HCT116 (cell line): Measurements from ENCODE around the gene MRTFB. TPM values are rescaled to one million over a fixed set of nuclear protein-coding genes. Genes with fewer than 3 reads are reported as not detected.

Source experiments
- ATAC-seq: fragments of 200-7000 bp; cut with Tn5 transposase; 2 replicates; pipeline ENCODE4 v1.9.1; 2020; ENCODE audit warnings: mild to moderate bottlenecking, moderate library complexity
- BruUV-seq: library from RNA; stranded (reverse); fragments of 400-500 nt; replicated peaks from 2 replicates; lab custom pipeline; 2021; lab: Mats Ljungman, UMichigan
- CTCF ChIA-PET: fragments of 300-600 bp; sonication (Branson Sonifier 250); formaldehyde crosslinking; loops from one replicate; lab custom pipeline; 2021; ENCODE audit warnings: antibody characterized with exemption; lab: Charles Lee
- POLR2A ChIA-PET: fragments of 300-600, 350-600 bp; sonication (Branson Sonifier 250); formaldehyde crosslinking; loops from one replicate; lab custom pipeline; 2021; ENCODE audit warnings: antibody characterized with exemption; lab: Charles Lee
- RAD21 ChIA-PET, 2 experiments: fragments of 300-600 bp; sonication (Branson Sonifier 250); formaldehyde crosslinking; loops; one replicate each; lab custom pipeline; 2023; ENCODE audit warnings: low total read pairs in 2 of 2; ENCODE audit not compliant: uncharacterized antibody in 2 of 2, unreplicated experiment in 2 of 2, low non-redundant PET in 1 of 2; lab: Charles Lee
- DNase-seq: peaks from one replicate; pipeline ENCODE4 v3.0.0-alpha.2; 2010; ENCODE audit warnings: low read depth, low spot score
- H2AFZ ChIP-seq: fragments of 200-600 bp; shearing (Covaris generic), sonication (generic); 2 replicates; pipeline ENCODE4 v1.6.1; 2017; ENCODE audit warnings: low read depth, mixed run types, mixed read lengths, antibody characterized with exemption, low read length; ENCODE audit not compliant: poor library complexity, severe bottlenecking
- H3K27ac ChIP-seq: 2 replicates; pipeline ENCODE4 v1.5.1; 2012; ENCODE audit warnings: low read depth, low read length
- H3K27me3 ChIP-seq: fragments of 200-600 bp; sonication (generic); 2 replicates; pipeline ENCODE4 v1.6.1; 2016; ENCODE audit warnings: mixed run types, low read length, mixed read lengths; ENCODE audit not compliant: insufficient read depth
- H3K36me3 ChIP-seq, 2 experiments: fragments of 200-500 bp in 1 of 2; fragments of 200-600 bp in 1 of 2; sonication (Bioruptor generic) in 1 of 2; sonication (generic) in 1 of 2; 2 replicates each; pipeline versions ENCODE4 v1.5.1 to v1.6.1; 2014 to 2016; ENCODE audit warnings: low read length in 2 of 2, inconsistent platforms in 1 of 2, mixed read lengths in 1 of 2, mixed run types in 1 of 2; ENCODE audit not compliant: insufficient read depth in 2 of 2, control insufficient read depth in 1 of 2
- H3K4me1 ChIP-seq, 2 experiments: fragments of 200-600 bp in 1 of 2; sonication (generic) in 1 of 2; 2 replicates each; pipeline versions ENCODE4 v1.5.1 to v1.6.1; 2012 to 2017; ENCODE audit warnings: low read length in 2 of 2, inconsistent platforms in 1 of 2, mild to moderate bottlenecking in 1 of 2, mixed read lengths in 1 of 2, mixed run types in 1 of 2, moderate library complexity in 1 of 2; ENCODE audit not compliant: insufficient read depth in 2 of 2, control insufficient read depth in 1 of 2
- H3K4me2 ChIP-seq: fragments of 200-600 bp; sonication (generic); 2 replicates; pipeline ENCODE4 v1.6.1; 2017; ENCODE audit warnings: mixed run types, low read length, mixed read lengths
- H3K4me3 ChIP-seq, 2 experiments: fragments of 200-600 bp in 1 of 2; sonication (generic) in 1 of 2; replicated peaks in 1 of 2; 2 replicates each; pipeline ENCODE4 v1.5.1; 2011 to 2016; ENCODE audit warnings: low read length in 2 of 2, control low read depth in 1 of 2, low read depth in 1 of 2, mild to moderate bottlenecking in 1 of 2, mixed read lengths in 1 of 2, mixed run types in 1 of 2
- H3K79me2 ChIP-seq: fragments of 200-600 bp; sonication (generic); 2 replicates; pipeline ENCODE4 v1.6.1; 2017; ENCODE audit warnings: mild to moderate bottlenecking, mixed run types, low read length, moderate library complexity, mixed read lengths; ENCODE audit not compliant: insufficient read depth
- H3K9ac ChIP-seq: fragments of 200-600 bp; sonication (generic); 2 replicates; pipeline ENCODE4 v1.6.1; 2016; ENCODE audit warnings: low read length, mixed read lengths
- H3K9me2 ChIP-seq: fragments of 200-600 bp; sonication (generic), shearing (Covaris generic); 2 replicates; pipeline ENCODE4 v1.6.1; 2017; ENCODE audit warnings: mixed run types, mild to moderate bottlenecking, moderate library complexity; ENCODE audit not compliant: insufficient read depth
- H3K9me3 ChIP-seq, 2 experiments: fragments of 200-500 bp in 1 of 2; fragments of 200-600 bp in 1 of 2; sonication (Bioruptor generic) in 1 of 2; sonication (generic) in 1 of 2; 2 replicates each; pipeline ENCODE4 v1.6.1; 2014 to 2017; ENCODE audit warnings: low read length in 2 of 2, mixed read lengths in 2 of 2, inconsistent platforms in 1 of 2, low read depth in 1 of 2, mild to moderate bottlenecking in 1 of 2, mixed run types in 1 of 2, moderate library complexity in 1 of 2; ENCODE audit not compliant: control insufficient read depth in 1 of 2, insufficient read depth in 1 of 2
- H4K20me1 ChIP-seq: fragments of 200-600 bp; sonication (generic), shearing (Covaris generic); 2 replicates; pipeline ENCODE4 v1.6.1; 2017; ENCODE audit warnings: mixed run types, mild to moderate bottlenecking, moderate library complexity; ENCODE audit not compliant: insufficient read depth
- CBX3 ChIP-seq: IDR thresholded peaks from 2 replicates; pipeline ENCODE4 v1.6.1; 2012; ENCODE audit warnings: low read depth
- CEBPB ChIP-seq: IDR thresholded peaks from 2 replicates; pipeline ENCODE4 v1.6.1; 2012; ENCODE audit warnings: low read depth
- ELF1 ChIP-seq: IDR thresholded peaks from 2 replicates; pipeline ENCODE4 v1.6.1; 2012; ENCODE audit warnings: low read depth, borderline replicate concordance
- EZH2 ChIP-seq: fragments of 200-600 bp; sonication (generic); IDR thresholded peaks from 2 replicates; pipeline ENCODE4 v1.6.1; 2017; ENCODE audit warnings: antibody characterized with exemption, mixed run types
- EZH2phosphoT487 ChIP-seq: fragments of 200-600 bp; IDR thresholded peaks from 2 replicates; pipeline ENCODE4 v1.6.1; 2018; ENCODE audit warnings: antibody characterized with exemption, borderline replicate concordance
- MAX ChIP-seq: IDR thresholded peaks from 2 replicates; pipeline ENCODE4 v1.6.1; 2012
- POLR2A ChIP-seq: IDR thresholded peaks from 2 replicates; pipeline ENCODE4 v1.7.0; 2011; ENCODE audit warnings: borderline replicate concordance; ENCODE audit not compliant: insufficient read depth, insufficient read length; ENCODE audit errors: extremely low read depth
- POLR2AphosphoS5 ChIP-seq: IDR thresholded peaks from 2 replicates; pipeline ENCODE4 v1.6.1; 2011; ENCODE audit warnings: mild to moderate bottlenecking, low read depth, low read length, moderate library complexity
- RAD21 ChIP-seq: IDR thresholded peaks from 2 replicates; pipeline ENCODE4 v1.6.1; 2012; ENCODE audit warnings: low read depth, mild to moderate bottlenecking
- REST ChIP-seq: IDR thresholded peaks from 2 replicates; pipeline ENCODE4 v1.6.1; 2012; ENCODE audit warnings: low read depth
- SIN3A ChIP-seq: IDR thresholded peaks from 2 replicates; pipeline ENCODE4 v1.6.1; 2012; ENCODE audit warnings: low read depth
- SP1 ChIP-seq: IDR thresholded peaks from 2 replicates; pipeline ENCODE4 v1.6.1; 2012; ENCODE audit warnings: low read depth
- SRF ChIP-seq: IDR thresholded peaks from 2 replicates; pipeline ENCODE4 v1.6.1; 2012; ENCODE audit warnings: low read depth
- TCF7L2 ChIP-seq: IDR thresholded peaks from 2 replicates; pipeline ENCODE4 v1.7.0; 2011; ENCODE audit warnings: borderline replicate concordance, inconsistent platforms; ENCODE audit not compliant: insufficient read depth, insufficient read length; ENCODE audit errors: extremely low read depth
- YY1 ChIP-seq: IDR thresholded peaks from 2 replicates; pipeline ENCODE4 v1.6.1; 2011; ENCODE audit warnings: low read length, low read depth, moderate library complexity, mild to moderate bottlenecking; ENCODE audit not compliant: insufficient replicate concordance; ENCODE audit errors: extremely low read depth
- ZNF274 ChIP-seq: fragments of 200-500 bp; sonication (Bioruptor generic); IDR thresholded peaks from 2 replicates; pipeline ENCODE4 v1.6.1; 2014; ENCODE audit warnings: mild to moderate bottlenecking, low read depth, low read length, inconsistent platforms
- intact Hi-C: fragments of 100-400 bp; cut with micrococcal nuclease; formaldehyde crosslinking; loops from 2 replicates; pipeline ENCODE4 v1.10.0; 2022
- total RNA-seq: library from RNA; stranded (reverse); gene quantifications from one replicate; pipeline ENCODE4 v1.2.1, GENCODE V29; 2021; ENCODE audit not compliant: unreplicated experiment
- TF ChIP-seq, protein P1 (sequence below), 3 experiments: fragments of 200-600 bp in 1 of 3; sonication (generic) in 1 of 3; IDR thresholded peaks in 2 of 3; conservative IDR thresholded peaks in 1 of 3; 2 replicates each; pipeline ENCODE4 v1.5.1; 2012 to 2017; ENCODE audit warnings: low read depth in 2 of 3, low read length in 2 of 3, antibody characterized with exemption in 1 of 3, borderline replicate concordance in 1 of 3, control low read depth in 1 of 3, mild to moderate bottlenecking in 1 of 3, mixed read lengths in 1 of 3, mixed run types in 1 of 3, moderate library complexity in 1 of 3; ENCODE audit not compliant: insufficient read depth in 1 of 3

Gene MRTFB
- total RNA-seq, 1 experiment from 2014 or later = 39.0 TPM

- intact Hi-C loops = no loop called here
- H3K79me2 ChIP-seq = peaks cover 59% of the 10 kb centered on the region
- DNase-seq (no peak), ATAC-seq (no peak)
- H4K20me1 ChIP-seq = no peaks in the 10 kb centered on the region
- TF ChIP-seq SIN3A (no peak), EZH2phosphoT487 (no peak), ZNF274 (no peak), MAX (no peak), SP1 (no peak), YY1 (no peak), TCF7L2 (no peak), POLR2A (no peak), POLR2AphosphoS5 (no peak), SRF (no peak), REST (no peak), ELF1 (no peak), CEBPB (no peak), CBX3 (no peak), RAD21 (no peak), EZH2 (no peak)
- TF ChIP-seq, protein P1, sequence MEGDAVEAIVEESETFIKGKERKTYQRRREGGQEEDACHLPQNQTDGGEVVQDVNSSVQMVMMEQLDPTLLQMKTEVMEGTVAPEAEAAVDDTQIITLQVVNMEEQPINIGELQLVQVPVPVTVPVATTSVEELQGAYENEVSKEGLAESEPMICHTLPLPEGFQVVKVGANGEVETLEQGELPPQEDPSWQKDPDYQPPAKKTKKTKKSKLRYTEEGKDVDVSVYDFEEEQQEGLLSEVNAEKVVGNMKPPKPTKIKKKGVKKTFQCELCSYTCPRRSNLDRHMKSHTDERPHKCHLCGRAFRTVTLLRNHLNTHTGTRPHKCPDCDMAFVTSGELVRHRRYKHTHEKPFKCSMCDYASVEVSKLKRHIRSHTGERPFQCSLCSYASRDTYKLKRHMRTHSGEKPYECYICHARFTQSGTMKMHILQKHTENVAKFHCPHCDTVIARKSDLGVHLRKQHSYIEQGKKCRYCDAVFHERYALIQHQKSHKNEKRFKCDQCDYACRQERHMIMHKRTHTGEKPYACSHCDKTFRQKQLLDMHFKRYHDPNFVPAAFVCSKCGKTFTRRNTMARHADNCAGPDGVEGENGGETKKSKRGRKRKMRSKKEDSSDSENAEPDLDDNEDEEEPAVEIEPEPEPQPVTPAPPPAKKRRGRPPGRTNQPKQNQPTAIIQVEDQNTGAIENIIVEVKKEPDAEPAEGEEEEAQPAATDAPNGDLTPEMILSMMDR (IDR thresholded peaks at IDR 0.05 in 2 of 3, conservative IDR thresholded peaks at IDR 0.05 in 1 of 3; ENCODE audit: borderline replicate concordance in 1 of 3, insufficient read depth in 1 of 3, low read depth in 2 of 3, low read length in 2 of 3) = no peak
- ChIA-PET POLR2A (no interaction called here), CTCF (no interaction called here), RAD21 (no interaction called here)
- no peaks in the 10 kb centered on the region for H3K9me3 ChIP-seq
- peaks cover 26 to 30% of the 10 kb centered on the region in 2 experiments for H3K4me1 ChIP-seq
- no peak overlapping the region for H3K4me3 ChIP-seq
- H2AFZ ChIP-seq = no peak overlapping the region
- no peaks in the 10 kb centered on the region for H3K27me3 ChIP-seq
- BruUV-seq = no TSS peak
- H3K4me2 ChIP-seq = no peak overlapping the region
- H3K9me2 ChIP-seq = no peaks in the 10 kb centered on the region
- H3K27ac ChIP-seq = no peak overlapping the region
- H3K36me3 ChIP-seq = no peaks in the 10 kb centered on the region
- no peak overlapping the region for H3K9ac ChIP-seq
Observed at GRCh38 chr16:14110728-14111251, 39.7 kb downstream of the MRTFB start.
